Heart left ventricle (tissue), 13 donors: ENCODE results near the gene ABCC1.
A peak's percentile ranks its signal among the peaks of the same experiment; 100 is the strongest.

ENCODE experiments used
- POLR2A ChIP-seq, 2 donors: fragments of 450-650 bp; IDR thresholded peaks; one replicate each; pipeline ENCODE4 v1.6.1; 2017; ENCODE audit warnings: antibody characterized with exemption in 2 of 2, mild to moderate bottlenecking in 2 of 2, moderate library complexity in 2 of 2
- TF ChIP-seq, protein P1 (sequence below), 12 donors: fragments of 200-600 bp; sonication (generic) in 4 of 12; IDR thresholded peaks; one replicate each; pipeline versions ENCODE4 v1.5.0 to v1.8.0; 2018 to 2022; ENCODE audit warnings: antibody characterized with exemption in 12 of 12, mild to moderate bottlenecking in 5 of 12
- donor health status: ischemic (EF 13 %, LVEDD 7.1; RV severe dilation, severe dysfunction).
- donor health status: DM: no; HTN: yes; CAD: no.
- donor health status: DM: no; HTN: no; CAD: no.
- donor health status: ischemic (EF 25% LVEDD 6.9; RV normal size, moderate dysfunction).
- donor health status: ischemic (EF 25% LVEDD 5.7; RV mildly dilated, moderate dysfunction).
- donor health status: ischemic (EF 35%, LVEDD 5.7; RV mildly dilated, moderate dysfunction).
- donor health status: nonischemic (EF 11% LVEDD 7.7; RV severe dilation, severe dysfunction).
- donor health status: DM: yes; HTN: yes; CAD: no.
- donor health status: PGD.
- donor health status: ischemic (EF 29% LVEDD 5.4; RV normal size, mild dysfunction).
- donor health status: nonischemic (EF 23%, LVEDD 6.1; RV moderate dilation, normal function).

- TF ChIP-seq, protein P1, sequence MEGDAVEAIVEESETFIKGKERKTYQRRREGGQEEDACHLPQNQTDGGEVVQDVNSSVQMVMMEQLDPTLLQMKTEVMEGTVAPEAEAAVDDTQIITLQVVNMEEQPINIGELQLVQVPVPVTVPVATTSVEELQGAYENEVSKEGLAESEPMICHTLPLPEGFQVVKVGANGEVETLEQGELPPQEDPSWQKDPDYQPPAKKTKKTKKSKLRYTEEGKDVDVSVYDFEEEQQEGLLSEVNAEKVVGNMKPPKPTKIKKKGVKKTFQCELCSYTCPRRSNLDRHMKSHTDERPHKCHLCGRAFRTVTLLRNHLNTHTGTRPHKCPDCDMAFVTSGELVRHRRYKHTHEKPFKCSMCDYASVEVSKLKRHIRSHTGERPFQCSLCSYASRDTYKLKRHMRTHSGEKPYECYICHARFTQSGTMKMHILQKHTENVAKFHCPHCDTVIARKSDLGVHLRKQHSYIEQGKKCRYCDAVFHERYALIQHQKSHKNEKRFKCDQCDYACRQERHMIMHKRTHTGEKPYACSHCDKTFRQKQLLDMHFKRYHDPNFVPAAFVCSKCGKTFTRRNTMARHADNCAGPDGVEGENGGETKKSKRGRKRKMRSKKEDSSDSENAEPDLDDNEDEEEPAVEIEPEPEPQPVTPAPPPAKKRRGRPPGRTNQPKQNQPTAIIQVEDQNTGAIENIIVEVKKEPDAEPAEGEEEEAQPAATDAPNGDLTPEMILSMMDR (IDR thresholded peaks at IDR 0.05): peak in 3 of 12 donors; percentile 8 to 22 (median 13)
- no peak for TF ChIP-seq POLR2A (IDR thresholded peaks at IDR 0.05)
These were observed at the start of gene ABCC1 for GRCh38 chr16:15949210-15950160.
